Urothelium cell line (cell line): ENCODE data around the gene GSTM4.
"Not testable (repeated sequence)": the region's sequence is repeated elsewhere in the genome, so short reads cannot be mapped to it uniquely, and the experiment has no call there.

Experiments used
- DNase-seq: peaks from one replicate; pipeline ENCODE4 v3.0.0; 2011; ENCODE audit warnings: low spot score, mixed read lengths
- FAIRE-seq: peaks from 2 replicates; lab custom pipeline; 2011; peaks lifted over from hg19 to GRCh38; lab: Jason Lieb, UNC

Gene GSTM4

DNA sequence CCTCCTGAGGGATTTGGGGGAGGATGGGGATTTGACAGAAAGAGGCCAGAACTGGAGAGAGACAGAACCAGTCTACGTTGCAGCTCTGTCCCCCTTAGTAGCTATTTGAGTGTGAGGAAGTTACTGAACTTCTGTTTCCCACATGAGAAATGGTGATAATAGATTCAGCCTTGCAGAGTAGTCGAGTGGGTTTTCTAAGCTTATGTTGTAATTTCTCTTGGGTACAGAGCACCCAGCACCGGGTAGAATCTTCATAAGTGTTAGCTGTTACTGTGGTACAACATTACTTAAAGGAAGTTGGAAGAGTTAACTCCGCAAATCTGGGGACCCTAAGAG, 4.8 kb downstream of the GSTM4 start:
- not testable (repeated sequence) for DNase-seq, FAIRE-seq

DNA sequence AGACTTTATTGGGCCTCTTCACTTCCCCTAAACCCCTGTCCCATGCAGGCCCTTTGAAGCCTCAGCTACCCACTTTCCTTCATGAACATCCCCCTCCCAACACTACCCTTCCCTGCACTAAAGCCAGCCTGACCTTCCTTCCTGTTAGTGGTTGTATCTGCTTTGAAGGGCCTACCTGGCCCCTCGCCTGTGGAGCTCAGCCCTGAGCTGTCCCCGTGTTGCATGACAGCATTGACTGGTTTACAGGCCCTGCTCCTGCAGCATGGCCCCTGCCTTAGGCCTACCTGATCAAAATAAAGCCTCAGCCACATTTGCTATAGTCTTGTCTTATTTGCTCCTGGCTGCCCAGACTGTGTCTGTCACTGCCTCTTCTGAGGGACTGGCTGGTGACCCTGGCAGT, 5.5 kb downstream of the GSTM4 start:
- no peak for FAIRE-seq
- no peak for DNase-seq

DNA sequence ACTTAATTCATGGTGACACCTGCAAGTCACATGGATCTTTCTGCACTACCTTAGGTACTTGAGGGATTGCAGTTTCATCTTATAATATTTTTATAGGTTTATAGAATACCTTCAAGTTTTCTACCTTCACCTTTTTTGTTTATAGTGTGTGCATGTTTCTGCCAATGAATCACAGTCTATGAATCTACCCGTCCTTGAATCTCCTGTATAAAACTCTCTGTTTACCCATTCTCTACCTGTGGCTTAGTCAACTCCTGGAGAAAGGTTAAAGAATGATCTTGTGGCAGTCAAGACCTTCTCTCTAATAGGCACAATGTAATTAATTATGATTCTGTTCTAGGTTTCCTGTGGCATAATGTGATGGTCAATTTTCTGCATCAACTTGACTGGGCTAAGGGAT, 8.8 kb downstream of the GSTM4 start:
- FAIRE-seq (no peak), DNase-seq (no peak)

DNA sequence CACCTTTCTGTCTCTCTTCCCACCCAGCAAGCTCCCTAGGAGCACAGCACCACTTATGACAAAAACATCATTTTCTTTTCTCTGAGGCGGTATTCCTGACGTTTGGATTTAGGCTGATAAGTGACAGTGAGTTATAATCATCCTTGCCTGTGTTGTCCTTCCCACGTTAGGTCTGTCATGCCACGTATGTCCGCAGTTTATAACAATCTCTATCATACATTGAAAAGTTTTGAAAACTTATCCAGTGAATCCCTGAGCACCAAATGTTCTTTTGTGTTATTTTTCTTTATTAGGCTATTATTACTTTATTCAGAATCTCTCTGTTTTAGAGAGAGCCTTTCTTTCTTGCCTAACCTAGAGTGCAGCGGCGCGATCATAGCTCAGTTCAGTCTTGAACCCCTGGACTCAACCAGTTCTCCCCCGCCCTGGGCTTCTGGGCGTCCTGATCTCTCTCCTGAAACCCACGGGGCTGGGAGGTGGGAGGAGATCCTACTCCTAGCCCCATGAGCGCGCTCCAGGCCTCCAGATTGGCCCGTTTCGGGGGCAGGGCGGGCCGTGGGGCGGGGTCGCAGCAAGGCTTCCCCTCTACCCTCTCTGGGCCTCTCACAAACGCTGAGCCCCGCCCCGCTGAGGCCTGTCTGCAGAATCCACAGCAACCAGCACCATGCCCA, 11.7 kb downstream of the GSTM4 start, which contains the start of gene GSTM2:
TSS of gene GSTM2 (plus strand) at position 606 of the 671 bp plus-strand sequence. CDS start at position 665, 59 bp downstream.
- FAIRE-seq (no peak), DNase-seq (no peak)

DNA sequence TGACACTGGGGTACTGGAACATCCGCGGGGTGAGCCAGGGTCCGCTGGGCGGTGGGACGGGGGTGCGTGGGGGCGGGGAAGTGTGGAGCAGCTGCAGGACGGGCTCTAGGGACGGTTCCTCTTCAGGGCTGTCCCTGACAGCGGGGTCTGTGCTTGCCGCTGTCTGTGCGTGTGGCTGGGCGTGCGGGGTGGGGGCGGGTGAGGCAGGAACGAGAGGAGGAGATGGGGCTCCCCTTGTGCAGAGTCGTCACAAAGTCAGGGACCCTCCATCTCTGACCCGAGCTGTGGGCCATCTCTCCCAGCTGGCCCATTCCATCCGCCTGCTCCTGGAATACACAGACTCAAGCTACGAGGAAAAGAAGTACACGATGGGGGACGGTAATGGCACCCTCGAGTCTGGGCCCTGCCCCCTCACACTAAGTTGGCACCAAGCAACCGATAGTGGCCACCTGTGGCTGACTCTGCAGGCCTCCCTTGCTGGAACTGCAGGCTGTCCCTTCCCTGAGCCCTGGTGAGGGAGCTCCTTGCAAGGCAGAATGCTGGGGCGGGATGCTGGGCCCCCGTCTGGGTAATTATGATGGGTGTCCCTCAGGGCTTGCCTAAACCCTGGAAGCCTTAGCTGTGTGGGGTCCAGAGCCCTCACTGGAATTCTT, 12.3 kb downstream of the GSTM4 start:
- FAIRE-seq (no peak), DNase-seq (no peak)

DNA sequence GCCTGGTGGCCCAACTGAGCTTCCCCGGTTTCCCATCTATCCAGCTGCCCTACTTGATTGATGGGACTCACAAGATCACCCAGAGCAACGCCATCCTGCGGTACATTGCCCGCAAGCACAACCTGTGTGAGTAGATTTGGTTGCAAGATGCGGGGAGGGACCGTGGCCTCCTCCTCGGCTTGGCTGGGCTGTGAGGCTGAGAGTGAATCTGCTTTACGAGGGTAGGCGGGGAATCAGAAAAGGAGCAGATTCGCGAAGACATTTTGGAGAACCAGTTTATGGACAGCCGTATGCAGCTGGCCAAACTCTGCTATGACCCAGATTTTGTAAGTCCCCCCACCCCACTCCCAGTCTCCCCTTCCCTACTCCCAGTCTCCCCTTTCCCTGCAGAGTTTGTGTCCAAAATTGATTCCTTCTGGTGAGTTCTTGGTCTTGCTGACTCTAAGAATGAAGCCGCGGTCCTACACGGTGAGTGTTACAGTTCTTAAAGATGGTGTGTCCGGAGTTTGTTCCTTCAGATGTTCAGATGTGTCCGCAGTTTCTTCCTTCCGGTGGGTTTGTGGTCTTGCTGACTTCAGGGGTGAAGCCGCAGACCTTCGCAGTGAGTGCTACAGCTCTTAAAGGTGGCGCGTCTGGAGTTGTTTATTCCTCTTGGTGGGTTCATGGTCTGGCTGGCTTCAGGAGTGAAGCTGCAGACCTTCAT, 13.5 kb downstream of the GSTM4 start:
- no peak for DNase-seq

DNA sequence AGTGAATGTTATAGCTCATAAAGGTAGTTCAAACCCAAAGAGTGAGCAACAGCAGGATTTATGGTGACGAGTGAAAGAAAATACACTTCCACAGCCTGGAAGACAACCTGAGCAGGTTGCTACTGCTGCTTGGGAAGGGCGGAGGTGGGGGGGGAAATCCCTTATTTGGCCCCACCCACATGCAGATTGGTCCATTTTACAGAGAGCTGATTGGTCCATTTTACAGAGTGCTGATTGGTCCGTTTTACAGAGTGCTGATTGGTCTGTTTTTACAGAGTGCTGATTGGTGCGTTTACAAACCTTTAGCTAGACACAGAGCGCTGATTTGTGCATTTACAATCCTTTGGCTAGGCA, 14.0 kb downstream of the GSTM4 start:
- not testable (repeated sequence) for FAIRE-seq, DNase-seq

More for the DNA sequence above, 13.5 kb downstream of the GSTM4 start:
- no peak for FAIRE-seq

DNA sequence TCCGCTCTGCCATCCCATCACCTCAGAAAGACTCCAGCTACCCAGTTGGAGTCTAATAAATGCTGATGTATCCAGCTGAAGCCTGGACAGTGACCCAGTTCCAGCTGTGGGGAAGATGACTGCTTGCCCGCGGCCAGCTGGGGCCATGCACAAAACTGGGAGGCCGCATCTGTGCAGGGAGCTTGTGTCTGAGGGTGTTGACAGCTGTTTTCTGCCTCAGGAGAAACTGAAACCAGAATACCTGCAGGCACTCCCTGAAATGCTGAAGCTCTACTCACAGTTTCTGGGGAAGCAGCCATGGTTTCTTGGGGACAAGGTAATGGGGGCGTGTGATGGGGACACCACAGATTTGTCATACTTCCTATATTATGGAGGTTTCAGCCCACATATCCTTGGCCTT, 15.2 kb downstream of the GSTM4 start:
- no peak for DNase-seq
- FAIRE-seq = no peak

DNA sequence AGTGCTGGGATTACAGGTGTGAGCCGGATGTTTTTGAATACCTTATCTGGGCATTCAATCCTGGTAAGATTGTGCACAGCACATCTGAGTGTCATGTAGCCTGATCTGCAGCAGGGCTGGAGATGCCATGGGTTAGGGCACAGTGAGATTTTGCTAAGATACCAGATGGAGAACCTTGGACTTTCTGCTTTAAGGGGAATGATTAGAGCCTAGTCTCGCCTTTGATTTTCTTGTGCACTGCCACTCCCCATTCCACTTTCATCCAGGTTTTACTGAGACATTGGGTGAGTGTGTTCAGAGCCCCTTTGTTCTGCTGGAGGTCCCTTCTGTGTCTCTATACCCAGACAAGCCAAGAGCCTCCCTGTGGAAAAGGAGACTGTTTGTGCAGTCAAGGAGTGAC, 18.0 kb downstream of the GSTM4 start:
- FAIRE-seq, DNase-seq: not testable (repeated sequence)

DNA sequence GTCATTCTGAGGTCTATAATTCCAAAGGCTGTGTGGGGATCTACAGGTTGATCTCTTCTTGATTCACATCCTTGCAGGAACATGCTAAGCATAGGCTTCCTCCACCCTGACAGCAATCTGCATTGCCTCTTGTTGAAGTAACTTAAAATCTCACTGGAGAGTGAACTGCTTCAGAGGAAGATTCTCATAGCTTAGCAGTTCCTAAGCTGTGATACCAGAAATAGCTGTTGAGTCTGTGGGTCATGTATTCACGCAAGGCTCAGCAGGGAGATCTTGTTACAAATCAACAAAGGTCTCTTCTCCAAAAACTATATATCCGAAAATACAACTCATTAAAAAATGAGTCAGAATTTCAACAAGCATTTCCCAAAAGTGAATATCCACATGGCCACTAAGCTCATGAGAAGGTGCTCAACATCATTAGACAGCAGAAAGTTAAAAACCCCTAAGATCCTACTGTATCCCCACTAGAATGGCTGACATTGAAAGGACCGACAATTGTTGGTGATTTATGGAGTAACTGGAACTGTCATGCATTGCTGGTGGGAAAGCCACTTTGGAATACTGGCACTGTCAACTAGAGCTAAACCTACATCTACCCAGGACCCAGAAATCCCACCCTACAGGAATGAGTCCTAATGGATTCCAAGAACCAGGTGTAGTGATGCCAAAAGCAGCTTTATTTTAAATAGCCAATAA, 20.9 kb downstream of the GSTM4 start:
- not testable (repeated sequence) for FAIRE-seq, DNase-seq

DNA sequence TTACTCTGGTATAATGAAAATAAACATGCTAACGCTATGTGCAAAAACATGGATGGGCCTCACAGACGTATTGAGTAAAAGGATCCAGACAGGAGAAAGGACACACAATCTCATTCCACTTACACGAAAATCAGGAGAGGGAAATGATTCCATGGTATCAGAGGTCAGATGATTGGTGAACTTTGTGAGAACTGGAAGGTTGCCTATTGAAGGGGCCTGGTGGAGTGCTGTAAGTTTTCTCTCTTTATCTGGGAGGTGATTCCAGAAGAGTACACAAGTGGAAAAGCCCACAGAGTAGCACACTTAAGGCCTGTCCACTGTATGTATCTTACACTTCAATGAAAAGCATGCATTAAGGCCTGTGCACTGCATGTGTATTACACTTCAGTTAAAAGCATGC, 21.6 kb downstream of the GSTM4 start:
- no peak for DNase-seq
- FAIRE-seq = no peak

DNA sequence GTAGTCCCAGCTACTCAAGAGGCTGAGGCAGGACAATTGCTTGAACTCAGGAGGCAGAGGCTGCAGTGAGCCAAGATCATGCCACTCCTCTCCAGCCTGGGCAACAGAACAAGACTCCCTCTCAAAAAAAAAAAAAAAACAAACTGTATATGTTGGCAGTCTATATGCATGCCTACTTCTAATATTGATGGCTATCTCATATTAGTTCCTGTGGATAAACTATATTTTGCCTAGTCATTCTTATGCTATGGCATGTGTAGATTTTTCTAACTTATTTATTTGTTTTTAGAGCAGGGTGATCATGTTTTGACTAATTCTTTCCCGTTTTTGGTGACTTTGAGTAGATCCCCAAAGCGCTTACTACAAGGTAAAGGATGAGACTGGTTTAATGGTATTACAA, 22.7 kb downstream of the GSTM4 start:
- not testable (repeated sequence) for DNase-seq, FAIRE-seq

DNA sequence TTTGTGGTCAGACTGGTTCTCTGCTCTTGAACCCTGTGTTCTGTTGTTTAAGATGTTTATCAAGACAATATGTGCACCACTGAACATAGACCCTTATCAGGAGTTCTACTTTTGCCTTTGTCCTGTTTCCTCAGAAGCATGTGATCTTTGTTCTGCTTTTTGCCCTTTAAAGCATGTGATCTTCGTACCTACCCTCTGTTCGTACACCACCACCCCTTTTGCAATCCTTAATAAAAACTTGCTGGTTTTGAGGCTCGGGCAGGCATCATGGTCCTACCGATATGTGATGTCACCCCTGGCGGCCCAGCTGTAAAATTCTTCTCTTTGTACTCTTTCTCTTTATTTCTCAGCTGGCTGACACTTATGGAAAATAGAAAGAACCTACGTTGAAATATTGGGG, 28.9 kb downstream of the GSTM4 start:
- DNase-seq, FAIRE-seq: not testable (repeated sequence)

DNA sequence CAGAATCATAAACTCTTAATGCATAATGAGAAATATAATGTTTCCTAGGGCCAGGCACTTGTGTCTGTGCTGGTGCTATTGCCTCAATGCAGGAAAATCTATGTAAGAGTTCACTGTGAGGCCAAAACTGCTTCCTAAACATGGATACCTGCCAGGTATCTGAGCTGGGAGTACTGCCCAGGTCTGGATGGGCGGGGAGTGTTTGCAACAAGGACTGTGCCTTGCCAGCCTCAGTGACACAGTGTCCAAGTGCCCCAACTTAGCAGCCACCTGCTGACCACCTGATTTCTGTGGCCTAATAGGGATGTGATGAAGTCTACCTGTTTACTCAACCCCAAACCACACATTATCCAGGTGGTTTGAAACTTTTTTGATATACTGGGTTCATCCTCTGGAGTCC, 29.5 kb downstream of the GSTM4 start:
- peak; percentile 63 for FAIRE-seq

DNA sequence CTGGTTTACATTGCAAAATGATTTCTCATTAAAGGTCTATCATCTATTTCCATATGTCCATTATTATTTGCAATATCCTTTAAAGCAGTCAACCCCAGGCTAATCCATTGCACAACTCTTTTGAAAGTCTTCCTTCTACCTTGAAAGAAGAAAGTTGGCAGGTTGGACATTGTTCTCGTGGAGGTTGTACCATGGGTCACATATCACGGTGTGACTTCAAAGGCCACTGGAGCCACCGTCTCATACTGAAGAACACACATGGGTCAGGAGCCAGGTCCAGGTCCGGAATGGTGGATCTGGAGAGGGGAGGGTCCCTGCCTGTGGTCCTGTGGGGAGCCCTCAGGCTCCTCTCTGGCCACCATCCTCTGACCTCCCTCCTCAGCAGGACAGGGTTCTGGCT, 30.0 kb downstream of the GSTM4 start:
- DNase-seq, FAIRE-seq: not testable (repeated sequence)

More for the DNA sequence above, 29.5 kb downstream of the GSTM4 start:
- not testable (repeated sequence) for DNase-seq

DNA sequence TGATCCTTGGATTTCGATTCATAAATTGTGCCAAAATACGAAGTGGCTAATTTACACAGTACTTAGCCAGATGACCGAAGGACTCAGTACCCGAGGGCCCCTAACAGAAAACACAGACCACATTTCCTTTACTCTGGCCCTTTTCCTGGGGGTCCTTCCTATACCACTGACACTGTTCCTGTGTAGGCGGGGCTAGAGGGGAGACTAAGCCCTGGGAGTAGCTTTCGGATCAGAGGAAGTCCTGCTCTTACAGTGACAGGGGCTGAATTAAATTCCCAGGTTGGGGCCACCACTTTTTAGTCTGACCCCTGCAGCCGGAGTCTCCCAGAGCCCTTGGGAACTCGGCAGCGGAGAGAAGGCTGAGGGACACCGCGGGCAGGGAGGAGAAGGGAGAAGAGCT, 31.2 kb downstream of the GSTM4 start:
- not testable (repeated sequence) for DNase-seq, FAIRE-seq

DNA sequence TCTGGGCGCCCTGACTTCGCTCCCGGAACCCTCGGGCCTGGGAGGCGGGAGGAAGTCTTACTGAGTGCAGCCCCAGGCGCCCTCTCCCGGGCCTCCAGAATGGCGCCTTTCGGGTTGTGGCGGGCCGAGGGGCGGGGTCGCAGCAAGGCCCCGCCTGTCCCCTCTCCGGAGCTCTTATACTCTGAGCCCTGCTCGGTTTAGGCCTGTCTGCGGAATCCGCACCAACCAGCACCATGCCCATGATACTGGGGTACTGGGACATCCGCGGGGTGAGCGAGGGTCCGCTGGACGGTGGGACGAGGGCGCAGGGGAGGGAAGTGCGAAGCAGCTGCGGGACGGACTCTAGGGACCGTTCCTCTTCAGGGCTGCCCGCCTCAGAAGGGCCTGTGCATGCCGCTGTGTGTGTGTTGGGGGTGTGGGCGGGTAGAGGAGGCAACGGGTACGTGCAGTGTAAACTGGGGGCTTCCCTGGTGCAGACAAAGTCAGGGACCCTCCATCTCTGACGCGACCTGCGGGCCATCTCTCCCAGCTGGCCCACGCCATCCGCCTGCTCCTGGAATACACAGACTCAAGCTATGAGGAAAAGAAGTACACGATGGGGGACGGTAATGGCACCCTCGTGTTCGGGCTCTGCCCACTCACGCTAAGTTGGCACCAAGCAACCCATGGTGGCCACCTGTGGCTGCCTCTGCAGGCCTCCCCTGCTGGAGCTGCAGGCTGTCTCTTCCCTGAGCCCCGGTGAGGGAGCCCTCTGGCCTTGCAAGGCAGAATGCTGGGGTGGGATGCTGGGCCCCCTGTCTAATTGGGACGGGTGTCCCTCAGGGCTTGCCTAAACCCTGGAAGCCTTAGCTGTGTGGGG, 32.0 kb downstream of the GSTM4 start, which contains the start of gene GSTM1:
TSS of gene GSTM1 (plus strand) at position 177 of the 859 bp plus-strand sequence. CDS start at position 234, 57 bp downstream.
- no peak for DNase-seq
- no peak for FAIRE-seq

DNA sequence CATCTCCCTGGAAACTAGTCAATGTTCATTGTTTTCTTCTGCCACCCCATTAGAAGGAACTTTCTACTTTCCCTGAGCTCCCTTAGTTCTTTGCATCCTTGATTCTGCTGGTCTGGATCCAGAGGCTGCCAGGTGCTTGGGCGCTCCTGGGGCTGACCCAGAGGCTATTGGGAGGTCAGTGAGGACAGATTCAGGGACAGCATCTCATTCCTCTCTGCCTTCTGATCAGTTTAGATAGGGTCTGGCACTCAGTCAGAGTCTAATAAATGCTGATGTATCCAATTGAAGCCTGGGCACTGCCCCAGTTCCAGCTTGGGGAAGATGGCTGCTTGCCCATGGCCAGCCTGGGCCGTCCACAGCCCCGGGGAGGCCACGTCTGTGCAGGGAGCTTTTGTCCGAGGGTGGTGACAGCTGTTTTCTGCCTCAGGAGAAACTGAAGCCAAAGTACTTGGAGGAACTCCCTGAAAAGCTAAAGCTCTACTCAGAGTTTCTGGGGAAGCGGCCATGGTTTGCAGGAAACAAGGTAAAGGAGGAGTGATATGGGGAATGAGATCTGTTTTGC, 34.0 kb downstream of the GSTM4 start:
- DNase-seq = no peak
- no peak for FAIRE-seq

DNA sequence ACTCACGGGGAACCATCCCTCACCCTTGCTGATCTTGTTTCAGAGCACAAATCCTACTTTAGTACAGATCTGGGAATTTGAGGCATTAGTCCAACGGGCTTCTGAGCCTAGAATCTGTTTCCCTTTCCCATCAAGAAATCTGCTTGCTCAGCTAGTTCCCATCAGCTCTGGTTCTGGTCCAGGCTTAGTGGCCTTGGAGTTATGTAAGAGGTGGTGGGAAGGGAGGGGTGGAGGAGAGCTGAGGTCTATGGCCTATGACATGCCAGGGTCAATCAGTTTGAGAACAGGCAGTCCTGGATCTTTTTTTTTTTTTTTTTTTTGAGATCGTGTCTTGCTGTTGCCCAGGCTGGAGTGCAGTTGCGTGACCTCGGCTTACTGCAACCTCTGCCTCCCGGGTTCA, 35.9 kb downstream of the GSTM4 start:
- DNase-seq (no peak), FAIRE-seq (no peak)

DNA sequence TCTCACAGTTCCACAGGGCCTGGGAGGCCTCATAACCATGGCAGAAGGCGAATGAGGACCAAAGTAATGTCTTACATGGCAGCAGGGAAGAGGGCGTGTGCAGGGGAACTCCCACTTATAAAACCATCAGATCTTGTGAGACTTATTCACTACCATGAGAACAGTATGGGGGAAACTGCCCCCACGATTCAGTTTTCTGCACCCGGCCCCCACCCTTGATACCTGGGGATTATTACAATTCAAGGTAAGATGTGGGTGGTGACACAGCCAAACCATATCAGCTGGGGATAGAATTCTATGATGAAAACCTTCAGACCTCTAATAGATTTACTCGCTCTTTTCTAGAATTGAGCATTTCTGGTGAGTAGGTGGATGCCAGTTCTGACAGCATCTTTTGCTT, 38.5 kb downstream of the GSTM4 start:
- not testable (repeated sequence) for DNase-seq, FAIRE-seq
